Neuronal stem cell (in vitro differentiated cells): ENCODE results near the gene COQ10B.

Source experiments
- DNase-seq: peaks from one replicate; pipeline ENCODE4 v3.0.0-alpha.2; 2013; ENCODE audit warnings: low spot score
- H2AFZ ChIP-seq: one replicate; pipeline ENCODE4 v1.6.1; 2013; ENCODE audit warnings: mild to moderate bottlenecking, low read length, inconsistent platforms
- H2AK5ac ChIP-seq: 2 replicates; pipeline ENCODE4 v1.6.1; 2013; ENCODE audit warnings: low read depth, mild to moderate bottlenecking, inconsistent platforms, low read length, moderate library complexity, mixed read lengths
- H2BK120ac ChIP-seq: 2 replicates; pipeline ENCODE4 v1.6.1; 2013; ENCODE audit warnings: low read depth, mild to moderate bottlenecking, inconsistent platforms, low read length, moderate library complexity, mixed read lengths
- H2BK12ac ChIP-seq: one replicate; pipeline ENCODE4 v1.6.1; 2013; ENCODE audit warnings: low read length, inconsistent platforms
- H2BK15ac ChIP-seq: 2 replicates; pipeline ENCODE4 v1.6.1; 2013; ENCODE audit warnings: mild to moderate bottlenecking, low read length, inconsistent platforms, mixed read lengths
- H2BK5ac ChIP-seq: one replicate; pipeline ENCODE4 v1.6.1; 2013; ENCODE audit warnings: inconsistent platforms, mild to moderate bottlenecking, low read length, moderate library complexity
- H3K14ac ChIP-seq: one replicate; pipeline ENCODE4 v1.6.1; 2013; ENCODE audit warnings: low read length, inconsistent platforms
- H3K18ac ChIP-seq: 2 replicates; pipeline ENCODE4 v1.6.1; 2013; ENCODE audit warnings: low read length, inconsistent platforms
- H3K23ac ChIP-seq: 2 replicates; pipeline ENCODE4 v1.6.1; 2013; ENCODE audit warnings: low read depth, mild to moderate bottlenecking, mixed read lengths, low read length, inconsistent platforms; ENCODE audit not compliant: poor library complexity
- H3K27ac ChIP-seq: replicated peaks from 3 replicates; pipeline ENCODE4 v1.5.1; 2013; ENCODE audit warnings: low read length, inconsistent platforms
- H3K27me3 ChIP-seq, 3 experiments: 2 replicates each; pipeline ENCODE4 v1.6.1; 2013; ENCODE audit warnings: low read length in 3 of 3, mild to moderate bottlenecking in 2 of 3, inconsistent platforms in 1 of 3, low read depth in 1 of 3, mixed read lengths in 1 of 3, moderate library complexity in 1 of 3; ENCODE audit not compliant: control insufficient read depth in 3 of 3, insufficient read depth in 3 of 3
- H3K36me3 ChIP-seq, 2 donors: replicated peaks in 1 of 2; 2 replicates each; pipeline ENCODE4 v1.6.1; 2013; ENCODE audit warnings: low read length in 2 of 2; ENCODE audit not compliant: control insufficient read depth in 2 of 2, insufficient read depth in 2 of 2
- H3K4ac ChIP-seq: 2 replicates; pipeline ENCODE4 v1.6.1; 2013; ENCODE audit warnings: inconsistent platforms, mild to moderate bottlenecking, low read length, moderate library complexity
- H3K4me1 ChIP-seq, 2 donors: 1 replicate in 1 of 2; 2 replicates in 1 of 2; pipeline ENCODE4 v1.6.1; 2013; ENCODE audit warnings: low read length in 2 of 2, low read depth in 1 of 2; ENCODE audit not compliant: control insufficient read depth in 2 of 2, insufficient read depth in 1 of 2
- H3K4me2 ChIP-seq: one replicate; pipeline ENCODE4 v1.6.1; 2013; ENCODE audit warnings: mild to moderate bottlenecking, low read length, inconsistent platforms; ENCODE audit not compliant: insufficient read depth, poor library complexity, severe bottlenecking
- H3K4me3 ChIP-seq, 2 donors: 2 replicates each; pipeline ENCODE4 v1.5.1; 2013; ENCODE audit warnings: low read length in 2 of 2, mild to moderate bottlenecking in 2 of 2, inconsistent platforms in 1 of 2, moderate library complexity in 1 of 2
- H3K79me1 ChIP-seq: one replicate; pipeline ENCODE4 v1.6.1; 2013; ENCODE audit warnings: low read depth, mild to moderate bottlenecking, inconsistent platforms, low read length, moderate library complexity
- H3K9ac ChIP-seq: one replicate; pipeline ENCODE4 v1.6.1; 2013; ENCODE audit warnings: mild to moderate bottlenecking, low read depth, low read length, inconsistent platforms; ENCODE audit not compliant: poor library complexity
- H3K9me3 ChIP-seq, 2 donors: replicated peaks in 1 of 2; 2 replicates each; pipeline versions ENCODE3 to v1.6.1; 2013; ENCODE audit warnings: low read length in 2 of 2, mild to moderate bottlenecking in 2 of 2, inconsistent platforms in 1 of 2, low read depth in 1 of 2, mixed read lengths in 1 of 2, moderate library complexity in 1 of 2; ENCODE audit not compliant: control insufficient read depth in 2 of 2, insufficient read depth in 1 of 2
- H4K8ac ChIP-seq: one replicate; pipeline ENCODE4 v1.6.1; 2013; ENCODE audit warnings: low read depth, mild to moderate bottlenecking, inconsistent platforms, low read length, moderate library complexity
- H4K91ac ChIP-seq: one replicate; pipeline ENCODE4 v1.6.1; 2013; ENCODE audit warnings: low read length, low read depth, mild to moderate bottlenecking, inconsistent platforms; ENCODE audit not compliant: poor library complexity
- WGBS, 2 donors: extraction: QIAGEN DNeasy Blood & Tissue Kit; methylation state at CpG; one replicate each; pipeline ENCODE4 v1.1.7; 2013; ENCODE audit warnings: missing lambda C conversion rate in 2 of 2, mixed read lengths in 1 of 2; ENCODE audit not compliant: insufficient read length in 2 of 2, insufficient replicate concordance in 1 of 2; ENCODE audit errors: extremely low coverage in 2 of 2; 5-methylcytosine and 5-hydroxymethylcytosine counted together

Gene COQ10B

GRCh38 chr2:197433780-197434438, 19.4 kb upstream of the COQ10B start:
- no peaks in the 10 kb centered on the region for H3K27me3 ChIP-seq
- H2AK5ac ChIP-seq = no peak overlapping the region
- no peak overlapping the region for H3K4ac ChIP-seq
- H2AFZ ChIP-seq = no peak overlapping the region
- H2BK15ac ChIP-seq = no peak overlapping the region
- no peak overlapping the region for H3K18ac ChIP-seq
- no peak overlapping the region for H3K9ac ChIP-seq
- no peak overlapping the region for H3K14ac ChIP-seq
- no peak overlapping the region for H4K91ac ChIP-seq
- H4K8ac ChIP-seq = no peak overlapping the region
- no peak for DNase-seq
- H3K23ac ChIP-seq = no peak overlapping the region
- H2BK120ac ChIP-seq = no peak overlapping the region
- no peak overlapping the region for H2BK12ac ChIP-seq
- H3K79me1 ChIP-seq = no peaks in the 10 kb centered on the region
- no peak overlapping the region for H2BK5ac ChIP-seq
- peaks cover 5 to 35% of the 10 kb centered on the region in 2 donors for H3K36me3 ChIP-seq
- peak overlapping the region; percentile 85 for H3K4me2 ChIP-seq
- peak overlapping the region; percentile 64 to 97 for H3K4me3 ChIP-seq
- H3K4me1 ChIP-seq = peaks cover 3 to 4% of the 10 kb centered on the region in 2 donors
- no CpG with 5 or more reads among the region's 11 CpGs for WGBS, 2 donors
- no peaks in the 10 kb centered on the region for H3K9me3 ChIP-seq
- no peak overlapping the region for H3K27ac ChIP-seq

DNA sequence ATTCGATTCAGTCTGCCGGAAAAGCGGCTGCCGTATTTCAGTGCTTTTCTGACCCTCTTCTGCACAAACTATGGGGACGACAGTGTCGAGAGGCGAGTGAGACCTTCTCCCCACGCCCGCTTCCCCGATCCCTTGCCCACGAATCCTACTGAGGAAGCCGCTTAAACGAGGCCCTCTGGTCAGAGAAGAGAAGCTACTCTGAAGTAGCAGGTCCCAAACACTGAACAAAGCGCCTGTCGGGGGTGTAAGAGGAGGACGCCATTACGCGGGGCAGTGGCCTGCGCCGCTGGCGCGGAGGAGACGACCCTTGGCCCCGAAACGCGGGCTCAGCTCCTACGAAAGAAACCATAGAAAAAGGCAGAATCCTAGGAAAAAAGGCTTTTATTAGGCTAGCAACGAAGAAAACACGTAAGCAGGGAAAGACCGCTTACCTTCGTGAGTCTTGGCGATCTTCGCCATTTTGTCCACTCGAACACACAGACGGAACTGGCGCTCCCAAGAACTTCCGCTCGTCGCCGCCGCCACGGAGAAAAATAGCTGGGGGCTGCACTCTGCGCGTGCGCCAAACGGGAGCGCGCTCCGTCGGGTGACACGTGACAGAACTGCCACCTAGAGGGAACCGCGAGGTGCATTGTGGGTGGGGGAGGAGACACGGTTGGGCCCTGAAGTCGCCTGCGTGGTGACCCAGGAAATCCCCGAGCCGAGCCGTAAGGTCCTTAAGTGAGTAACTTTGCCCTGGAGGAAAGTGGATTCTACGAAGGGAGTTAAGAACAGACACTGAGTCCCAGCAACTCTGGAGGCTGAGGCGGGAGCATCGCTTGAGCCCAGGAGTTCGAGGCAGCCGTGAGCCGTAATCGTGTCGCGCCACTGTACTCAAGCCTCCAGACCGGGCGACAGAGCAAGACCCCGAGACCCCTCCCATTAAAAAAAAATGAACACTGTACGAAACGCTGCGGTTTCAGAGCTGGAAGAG, 18.5 kb upstream of the COQ10B start, which contains the start of gene SF3B1:
Gene SF3B1 (minus strand): TSS at position 488 of the 973 bp plus-strand sequence. CDS start 29 bp downstream, at position 459.
- Histone ChIP-seq H3K27ac (peak within 1 kb of the TSS; percentile 67), H2BK12ac (no peak within 1 kb of the TSS), H3K4me1 (peaks cover 3 to 4% of the 10 kb centered on the region in 2 donors), H4K8ac (peak within 1 kb of the TSS; percentile 73), H3K14ac (no peak within 1 kb of the TSS), H3K18ac (peak within 1 kb of the TSS; percentile 84), H3K4ac (no peak within 1 kb of the TSS), H3K27me3 (no peaks in the 10 kb centered on the region), H3K4me2 (peak within 1 kb of the TSS; percentile 85), H2AK5ac (peak within 1 kb of the TSS; percentile 41), H3K36me3 (peaks cover under 1 to 26% of the 10 kb centered on the region in 2 donors), H2BK120ac (no peak within 1 kb of the TSS), H2AFZ (peak within 1 kb of the TSS; percentile 93), H3K79me1 (no peaks in the 10 kb centered on the region), H3K9ac (peak within 1 kb of the TSS; percentile 87), H3K9me3 (no peaks in the 10 kb centered on the region), H3K4me3 (peak within 1 kb of the TSS; percentile 64 to 97), H4K91ac (no peak within 1 kb of the TSS), H2BK5ac (peak within 1 kb of the TSS; percentile 14), H3K23ac (peak within 1 kb of the TSS; percentile 62), H2BK15ac (no peak within 1 kb of the TSS)
- no CpG with 5 or more reads among the region's 74 CpGs for WGBS, 2 donors
- DNase-seq = peak; percentile 96

DNA sequence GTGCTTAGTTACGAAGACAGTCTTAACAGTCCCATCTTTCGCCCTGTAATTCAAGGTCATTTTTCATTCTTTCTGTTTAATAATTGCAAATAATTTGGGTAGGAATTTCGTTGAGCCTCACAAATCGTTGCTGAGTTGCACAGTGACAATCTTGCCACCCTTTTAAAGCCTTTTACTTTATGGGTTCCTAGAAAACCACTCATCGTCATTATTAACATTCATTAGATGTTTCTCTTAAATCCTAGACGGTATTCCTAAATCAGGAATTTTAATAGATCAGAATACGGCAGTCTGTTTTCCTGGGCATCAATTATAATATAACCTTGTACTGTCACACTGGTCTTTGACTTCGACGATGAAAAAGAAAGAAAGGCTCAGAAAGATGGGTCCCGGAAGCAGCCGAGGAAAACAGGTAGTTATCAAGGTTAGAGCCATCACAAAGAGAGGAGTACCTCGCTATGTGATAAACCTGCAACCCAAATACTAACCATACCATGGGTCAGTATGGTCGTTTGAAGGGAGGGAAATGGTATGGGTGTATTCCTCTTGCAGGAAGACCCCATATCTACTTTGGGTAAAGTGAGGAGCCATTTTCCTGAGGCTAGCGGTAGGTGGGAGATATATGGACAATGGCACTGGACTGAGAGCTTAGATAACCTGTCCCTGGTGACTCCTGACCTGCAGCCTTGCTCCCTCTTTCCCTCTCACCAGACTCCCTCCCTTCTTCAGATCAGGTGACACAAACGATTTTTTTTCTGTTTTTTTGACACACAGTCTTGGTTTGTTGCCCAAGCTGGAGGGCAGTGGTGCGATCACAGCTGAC, 17.5 kb upstream of the COQ10B start:
- Histone ChIP-seq H3K36me3 (peaks cover 0 to 16% of the 10 kb centered on the region in 2 donors), H2BK5ac (no peak overlapping the region), H2BK120ac (no peak overlapping the region), H3K23ac (no peak overlapping the region), H3K27me3 (no peaks in the 10 kb centered on the region), H2BK15ac (no peak overlapping the region), H3K4ac (no peak overlapping the region), H2AK5ac (no peak overlapping the region), H3K18ac (no peak overlapping the region), H3K27ac (no peak overlapping the region), H3K4me1 (peaks cover 3 to 4% of the 10 kb centered on the region in 2 donors), H4K8ac (no peak overlapping the region), H3K79me1 (no peaks in the 10 kb centered on the region), H3K14ac (no peak overlapping the region), H3K4me3 (peak overlapping the region; percentile 64 to 94), H2AFZ (peak overlapping the region; percentile 93), H3K9me3 (no peaks in the 10 kb centered on the region), H2BK12ac (no peak overlapping the region), H4K91ac (no peak overlapping the region), H3K4me2 (peak overlapping the region; percentile 53), H3K9ac (no peak overlapping the region)
- no CpG with 5 or more reads among the region's 16 CpGs for WGBS, 2 donors
- DNase-seq = no peak
